Sciatic nerve (tissue), 2 donors: ENCODE data around the gene PSENEN. TPM values are rescaled to one million over a fixed set of nuclear protein-coding genes. Genes with fewer than 3 reads are reported as not detected.
"Not testable (repeated sequence)": the region's sequence is repeated elsewhere in the genome, so short reads cannot be mapped to it uniquely, and the experiment has no call there.

ENCODE experiments used
- ATAC-seq: fragments of 200-7000 bp; cut with Tn5 transposase; one replicate; pipeline ENCODE4 v1.9.1; 2020; ENCODE audit warnings: mild to moderate bottlenecking, moderate library complexity
- DNase-seq: peaks from one replicate; pipeline ENCODE4 v3.0.0-alpha.2; 2020; ENCODE audit warnings: low spot score
- intact Hi-C: fragments of 100-400 bp; cut with DNase I; formaldehyde crosslinking; loops from one replicate; pipeline ENCODE4 v1.14.2; 2022
- total RNA-seq: library from RNA; stranded (reverse); fragmentation: NEBNext Ultra II Directional; extraction: Animal tissue kit (Norgen Biotek cat#: 25700); gene quantifications from one replicate; pipeline ENCODE4 v1.2.1, GENCODE V29; 2021
- donor health status: DM: no; HTN: no; CAD: no.
- donor health status: DM: no; HTN: no; CAD: no.

Gene PSENEN
- total RNA-seq, 1 donor from 2014 or later, result 45.6 TPM

DNA sequence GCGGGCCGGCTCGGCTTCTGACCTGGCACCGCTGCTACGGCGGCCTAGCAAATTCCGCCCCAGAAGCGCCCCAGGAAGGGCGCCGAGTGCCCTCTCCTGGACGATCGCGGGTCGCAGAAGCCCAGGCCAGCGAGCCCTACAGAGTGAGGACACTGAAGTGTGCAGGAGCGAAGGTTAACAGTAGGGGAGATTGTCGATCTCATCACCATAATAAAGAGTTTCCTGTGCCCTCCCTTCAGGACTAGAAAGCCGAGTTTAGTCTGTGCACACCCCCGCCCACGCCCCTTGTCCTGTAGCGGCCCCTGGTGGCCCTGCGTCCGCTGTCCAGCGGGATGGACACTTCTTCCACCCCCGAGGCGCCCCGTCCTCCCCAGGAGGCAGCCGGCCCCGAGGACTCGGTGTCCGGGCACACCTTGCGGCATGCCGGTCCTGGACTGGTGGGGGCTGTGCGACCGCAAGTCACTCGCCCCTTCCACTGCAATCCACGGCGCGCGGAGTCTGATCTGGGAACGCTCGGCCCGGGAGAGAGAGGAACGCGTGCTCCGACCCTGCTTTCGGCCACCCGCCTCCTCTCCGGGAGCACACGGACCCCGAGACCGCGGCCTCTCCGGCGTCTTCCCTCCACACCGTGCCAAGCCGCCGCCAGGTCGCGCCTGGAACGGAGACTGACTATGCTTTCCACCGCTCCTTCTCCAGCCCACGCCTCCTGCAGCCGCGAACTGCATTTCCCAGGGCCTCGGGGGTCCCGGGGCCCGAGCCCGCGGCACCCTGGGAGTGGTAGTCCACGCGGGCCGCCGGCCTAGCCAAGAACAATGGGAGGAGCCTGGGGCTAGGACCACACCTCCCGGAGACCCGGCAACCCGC, 28.4 kb upstream of the PSENEN start:
- peak; percentile 95 for ATAC-seq
- intact Hi-C loops, result loop anchor here (5.0 to 10.0 kb wide), 2 partner anchors 170 to 572 kb away; partner anchors contain the start of genes FXYD7 and TMEM147
- peak; percentile 96 for DNase-seq

DNA sequence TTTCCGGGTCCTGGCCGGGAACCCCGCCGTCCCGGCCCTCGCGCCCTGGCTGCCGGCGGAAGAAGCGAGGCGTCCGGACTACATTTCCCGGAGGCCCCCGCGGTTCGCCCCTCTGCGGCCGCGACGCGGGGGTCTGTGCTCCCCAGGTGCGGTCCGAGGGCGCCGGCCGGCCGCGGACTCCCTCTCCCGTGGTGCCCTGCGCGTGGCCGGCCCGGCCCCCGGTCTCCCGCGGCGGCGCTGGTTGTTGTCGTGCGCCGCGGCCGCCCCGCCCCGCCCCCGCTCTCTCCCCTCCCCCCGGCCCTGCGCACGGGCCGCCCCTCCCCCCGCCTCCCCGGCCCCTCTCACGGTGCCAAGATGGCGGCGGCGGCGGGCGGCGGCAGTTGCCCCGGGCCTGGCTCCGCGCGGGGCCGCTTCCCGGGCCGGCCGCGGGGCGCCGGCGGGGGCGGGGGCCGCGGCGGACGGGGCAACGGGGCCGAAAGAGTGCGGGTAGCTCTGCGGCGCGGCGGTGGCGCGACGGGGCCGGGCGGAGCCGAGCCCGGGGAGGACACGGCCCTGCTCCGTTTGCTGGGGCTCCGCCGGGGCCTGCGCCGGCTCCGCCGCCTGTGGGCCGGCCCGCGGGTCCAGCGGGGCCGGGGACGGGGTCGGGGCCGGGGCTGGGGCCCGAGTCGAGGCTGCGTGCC, 27.6 kb upstream of the PSENEN start, which contains the start of gene KMT2B:
TSS of gene KMT2B (plus strand) at position 339 of the 680 bp plus-strand sequence. CDS start at position 355, 16 bp downstream.
- intact Hi-C loops, result loop anchor here (5.0 to 10.0 kb wide), 2 partner anchors 171 to 573 kb away; partner anchors contain the start of genes FXYD7 and TMEM147
- DNase-seq, result no peak

DNA sequence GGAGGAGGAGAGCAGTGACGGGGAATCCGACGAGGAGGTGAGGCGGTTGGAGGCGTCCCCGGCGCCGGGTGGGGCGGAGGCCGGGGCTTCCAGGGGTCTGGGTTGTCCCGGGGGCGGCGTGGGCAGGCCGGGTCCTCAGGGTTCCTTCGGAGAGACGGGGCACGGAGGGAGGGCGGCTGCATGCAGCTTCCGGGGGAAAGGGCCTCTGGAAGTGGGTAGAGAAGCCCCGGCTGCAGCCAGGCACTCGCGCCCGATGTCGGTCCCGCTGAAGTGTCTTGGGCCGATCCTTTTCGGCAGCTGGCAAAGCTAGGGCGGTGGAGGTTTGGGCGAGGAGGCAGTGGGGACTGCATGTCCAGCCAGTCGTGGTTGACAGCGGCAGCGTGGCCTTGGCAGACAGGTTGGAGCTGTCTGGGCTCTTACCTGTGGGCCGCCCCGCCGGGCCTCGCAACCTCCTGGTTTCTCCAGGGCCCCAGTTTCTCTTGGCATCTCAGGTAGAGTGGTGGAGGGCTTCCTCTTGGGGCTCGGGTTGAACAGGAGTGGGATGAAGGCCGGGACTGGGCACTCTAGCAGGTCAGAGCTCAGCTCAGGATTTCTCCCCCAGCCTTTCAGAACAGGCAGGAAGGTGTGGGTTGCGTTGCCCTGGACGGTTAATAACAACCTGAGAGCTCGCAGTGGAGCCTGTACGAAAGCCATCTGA, 27.0 kb upstream of the PSENEN start:
- peak; percentile 76 for DNase-seq
- intact Hi-C loops, result loop anchor here (5.0 to 10.0 kb wide), 2 partner anchors 171 to 574 kb away; partner anchors contain the start of genes FXYD7 and TMEM147

More for the DNA sequence above, 27.6 kb upstream of the PSENEN start, which contains the start of gene KMT2B:
- ATAC-seq, result peak; percentile 70

DNA sequence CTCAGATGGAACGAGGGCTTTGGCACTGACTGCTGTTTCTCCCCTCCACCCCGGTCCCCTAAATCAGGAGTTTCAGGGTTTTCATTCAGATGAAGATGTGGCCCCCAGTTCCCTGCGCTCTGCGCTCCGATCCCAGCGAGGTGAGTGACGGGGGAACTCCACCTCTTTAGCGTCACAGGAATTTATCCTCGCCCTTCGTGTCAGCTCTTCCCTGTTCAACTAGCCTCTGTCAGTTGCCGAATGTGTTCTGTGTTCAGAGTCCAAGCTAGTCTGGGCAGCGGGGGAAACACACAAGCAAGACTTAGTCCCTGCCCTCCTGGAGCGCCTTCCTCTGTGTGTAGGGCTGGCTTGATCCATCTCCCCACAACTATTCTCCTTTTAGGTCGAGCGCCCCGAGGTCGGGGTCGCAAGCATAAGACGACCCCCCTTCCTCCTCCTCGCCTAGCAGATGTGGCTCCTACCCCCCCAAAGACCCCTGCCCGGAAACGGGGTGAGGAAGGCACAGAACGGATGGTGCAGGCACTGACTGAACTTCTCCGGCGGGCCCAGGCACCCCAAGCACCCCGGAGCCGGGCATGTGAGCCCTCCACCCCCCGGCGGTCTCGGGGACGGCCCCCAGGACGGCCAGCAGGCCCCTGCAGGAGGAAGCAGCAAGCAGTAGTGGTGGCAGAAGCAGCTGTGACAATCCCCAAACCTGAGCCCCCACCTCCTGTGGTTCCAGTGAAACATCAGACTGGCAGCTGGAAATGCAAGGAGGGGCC, 25.9 kb upstream of the PSENEN start:
- intact Hi-C loops, result loop anchor here (5.0 to 10.0 kb wide), 2 partner anchors 172 to 575 kb away; partner anchors contain the start of genes FXYD7 and TMEM147
- ATAC-seq (no peak), DNase-seq (no peak)

More for the DNA sequence above, 27.0 kb upstream of the PSENEN start:
- ATAC-seq, result no peak

DNA sequence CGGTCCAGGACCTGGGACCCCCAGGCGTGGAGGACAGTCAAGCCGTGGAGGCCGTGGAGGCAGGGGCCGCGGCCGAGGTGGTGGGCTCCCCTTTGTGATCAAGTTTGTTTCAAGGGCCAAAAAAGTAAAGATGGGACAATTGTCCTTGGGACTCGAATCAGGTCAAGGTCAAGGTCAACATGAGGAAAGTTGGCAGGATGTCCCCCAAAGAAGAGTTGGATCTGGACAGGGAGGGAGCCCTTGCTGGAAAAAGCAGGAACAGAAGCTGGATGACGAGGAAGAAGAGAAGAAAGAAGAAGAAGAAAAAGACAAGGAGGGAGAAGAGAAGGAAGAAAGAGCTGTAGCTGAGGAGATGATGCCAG, 25.3 kb upstream of the PSENEN start:
- ATAC-seq (no peak), DNase-seq (no peak)
- intact Hi-C loops, result no loop called here

DNA sequence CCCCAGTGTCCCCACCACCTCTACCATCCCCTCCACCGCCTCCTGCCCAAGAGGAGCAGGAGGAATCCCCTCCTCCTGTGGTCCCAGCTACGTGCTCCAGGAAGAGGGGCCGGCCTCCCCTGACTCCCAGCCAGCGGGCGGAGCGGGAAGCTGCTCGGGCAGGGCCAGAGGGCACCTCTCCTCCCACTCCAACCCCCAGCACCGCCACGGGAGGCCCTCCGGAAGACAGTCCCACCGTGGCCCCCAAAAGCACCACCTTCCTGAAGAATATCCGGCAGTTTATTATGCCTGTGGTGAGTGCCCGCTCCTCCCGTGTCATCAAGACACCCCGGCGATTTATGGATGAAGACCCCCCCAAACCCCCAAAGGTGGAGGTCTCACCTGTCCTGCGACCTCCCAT, 24.8 kb upstream of the PSENEN start:
- intact Hi-C loops, result no loop called here
- no peak for ATAC-seq
- DNase-seq, result no peak

DNA sequence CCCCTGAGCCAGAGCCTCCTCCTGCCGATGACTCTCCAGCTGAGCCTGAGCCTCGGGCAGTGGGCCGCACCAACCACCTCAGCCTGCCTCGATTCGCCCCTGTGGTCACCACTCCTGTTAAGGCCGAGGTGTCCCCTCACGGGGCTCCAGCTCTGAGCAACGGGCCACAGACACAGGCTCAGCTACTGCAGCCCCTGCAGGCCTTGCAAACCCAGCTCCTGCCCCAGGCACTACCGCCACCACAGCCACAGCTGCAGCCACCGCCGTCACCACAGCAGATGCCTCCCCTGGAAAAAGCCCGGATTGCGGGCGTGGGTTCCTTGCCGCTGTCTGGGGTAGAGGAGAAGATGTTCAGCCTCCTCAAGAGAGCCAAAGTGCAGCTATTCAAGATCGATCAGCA, 24.1 kb upstream of the PSENEN start:
- intact Hi-C loops, result no loop called here
- DNase-seq (no peak), ATAC-seq (no peak)

DNA sequence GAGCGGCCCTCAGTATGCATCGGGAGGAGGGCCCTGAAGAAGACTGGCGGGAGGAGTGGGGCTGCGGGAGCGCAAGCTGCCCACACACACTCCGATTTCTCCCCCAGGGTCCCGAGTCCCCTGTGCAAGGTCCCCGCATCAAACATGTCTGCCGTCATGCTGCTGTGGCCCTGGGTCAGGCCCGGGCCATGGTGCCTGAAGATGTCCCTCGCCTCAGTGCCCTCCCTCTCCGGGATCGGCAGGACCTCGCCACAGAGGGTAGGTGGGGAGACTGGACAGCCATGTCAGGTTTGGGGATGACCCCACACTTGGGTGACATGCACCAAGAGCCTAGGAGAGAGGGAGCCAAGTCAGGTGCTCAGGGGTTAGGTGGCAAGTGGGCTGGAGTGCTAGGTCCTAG, 23.0 kb upstream of the PSENEN start:
- intact Hi-C loops, result no loop called here
- no peak for DNase-seq

DNA sequence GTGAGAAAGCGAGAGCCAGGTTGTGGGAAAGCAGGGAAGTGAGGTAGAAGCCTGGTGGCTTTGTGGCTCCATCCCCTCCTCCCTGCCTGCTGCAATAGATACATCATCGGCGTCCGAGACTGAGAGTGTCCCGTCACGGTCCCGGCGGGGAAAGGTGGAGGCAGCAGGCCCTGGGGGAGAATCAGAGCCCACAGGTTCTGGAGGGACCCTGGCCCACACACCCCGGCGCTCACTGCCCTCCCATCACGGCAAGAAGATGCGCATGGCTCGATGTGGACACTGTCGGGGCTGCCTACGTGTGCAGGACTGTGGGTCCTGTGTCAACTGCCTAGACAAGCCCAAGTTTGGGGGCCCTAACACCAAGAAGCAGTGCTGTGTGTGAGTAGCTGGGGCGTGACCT, 22.6 kb upstream of the PSENEN start:
- DNase-seq (no peak), ATAC-seq (no peak)
- intact Hi-C loops, result loop anchor here (1.0 kb wide), 1 partner anchor 47 kb away; no protein-coding TSS in a partner anchor

More for the DNA sequence above, 23.0 kb upstream of the PSENEN start:
- no peak for ATAC-seq

DNA sequence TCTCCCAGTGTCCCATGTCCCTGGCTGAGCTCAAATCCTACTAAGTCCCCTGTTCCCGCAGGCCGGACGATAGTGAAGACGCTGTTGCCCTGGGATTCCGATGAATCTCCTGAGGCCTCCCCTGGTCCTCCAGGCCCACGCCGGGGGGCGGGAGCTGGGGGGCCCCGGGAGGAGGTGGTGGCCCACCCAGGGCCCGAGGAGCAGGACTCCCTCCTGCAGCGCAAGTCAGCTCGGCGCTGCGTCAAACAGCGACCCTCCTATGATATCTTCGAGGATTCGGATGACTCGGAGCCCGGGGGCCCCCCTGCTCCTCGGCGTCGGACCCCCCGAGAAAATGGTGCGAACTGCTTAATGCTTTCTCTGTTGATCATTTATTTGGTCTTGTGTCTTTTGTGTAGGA, 21.8 kb upstream of the PSENEN start:
- ATAC-seq (no peak), DNase-seq (no peak)
- intact Hi-C loops, result loop anchor here (1.0 kb wide), 1 partner anchor 47 kb away; no protein-coding TSS in a partner anchor

DNA sequence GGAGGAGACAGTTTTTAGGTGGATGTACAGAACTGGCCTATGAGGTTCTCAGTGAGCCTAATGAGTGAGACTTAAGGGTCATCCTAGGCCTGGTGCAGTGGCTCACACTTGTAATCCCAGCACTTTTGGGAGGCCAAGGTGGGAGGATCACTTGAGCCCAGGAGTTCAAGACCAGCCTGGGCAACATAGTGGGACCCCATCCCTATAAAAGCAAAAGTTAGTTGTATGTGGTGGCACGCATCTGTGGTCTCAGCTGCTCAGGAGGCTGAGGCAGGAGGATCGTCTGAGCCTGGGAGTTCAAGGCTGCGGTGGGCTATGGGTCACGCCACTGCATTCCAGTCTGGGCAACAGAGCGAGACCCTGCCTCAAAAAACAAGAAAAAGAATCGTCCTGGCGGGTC, 21.3 kb upstream of the PSENEN start:
- ATAC-seq, DNase-seq, intact Hi-C loops: not testable (repeated sequence)

DNA sequence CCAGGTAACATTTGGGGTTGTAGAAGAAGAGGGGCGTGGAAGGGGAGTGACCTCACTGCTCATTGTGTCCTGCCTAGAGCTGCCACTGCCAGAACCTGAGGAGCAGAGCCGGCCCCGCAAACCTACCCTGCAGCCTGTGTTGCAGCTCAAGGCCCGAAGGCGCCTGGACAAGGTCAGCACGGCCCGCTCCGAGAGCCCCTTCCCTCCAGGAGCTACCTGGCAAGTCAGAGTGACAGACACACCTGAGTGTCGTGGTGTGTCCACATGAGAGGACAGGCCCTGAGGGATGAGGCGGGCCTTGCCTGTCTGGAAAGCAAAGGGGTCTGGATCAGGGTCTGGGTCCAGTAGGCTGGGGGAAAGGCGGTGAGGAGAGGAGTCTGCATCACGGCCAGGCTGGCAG, 20.9 kb upstream of the PSENEN start:
- ATAC-seq, result no peak
- intact Hi-C loops, result no loop called here

DNA sequence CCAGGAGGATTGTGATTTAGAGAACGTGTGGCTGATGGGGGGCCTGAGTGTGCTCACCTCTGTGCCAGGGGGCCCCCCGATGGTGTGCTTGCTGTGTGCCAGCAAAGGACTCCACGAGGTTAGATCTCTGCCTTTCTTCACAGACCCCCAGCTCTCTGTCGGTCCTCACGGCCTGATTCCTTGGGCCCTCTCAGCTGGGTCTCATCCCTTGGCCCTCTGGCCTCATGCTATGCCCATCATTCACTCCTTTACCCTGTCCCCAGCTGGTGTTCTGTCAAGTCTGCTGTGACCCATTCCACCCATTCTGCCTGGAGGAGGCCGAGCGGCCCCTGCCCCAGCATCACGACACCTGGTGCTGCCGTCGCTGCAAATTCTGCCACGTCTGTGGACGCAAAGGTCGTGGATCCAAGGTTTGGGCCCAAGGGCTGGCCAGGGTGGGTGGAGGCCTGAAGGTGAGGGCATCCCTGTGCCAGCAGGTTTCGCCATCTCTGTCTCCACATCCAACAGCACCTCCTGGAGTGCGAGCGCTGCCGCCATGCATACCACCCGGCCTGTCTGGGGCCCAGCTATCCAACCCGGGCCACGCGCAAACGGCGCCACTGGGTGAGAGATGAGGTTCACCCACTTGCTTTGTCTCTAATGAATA, 20.1 kb upstream of the PSENEN start:
- ATAC-seq (no peak), DNase-seq (no peak)
- intact Hi-C loops, result no loop called here

More for the DNA sequence above, 20.9 kb upstream of the PSENEN start:
- DNase-seq, result no peak

DNA sequence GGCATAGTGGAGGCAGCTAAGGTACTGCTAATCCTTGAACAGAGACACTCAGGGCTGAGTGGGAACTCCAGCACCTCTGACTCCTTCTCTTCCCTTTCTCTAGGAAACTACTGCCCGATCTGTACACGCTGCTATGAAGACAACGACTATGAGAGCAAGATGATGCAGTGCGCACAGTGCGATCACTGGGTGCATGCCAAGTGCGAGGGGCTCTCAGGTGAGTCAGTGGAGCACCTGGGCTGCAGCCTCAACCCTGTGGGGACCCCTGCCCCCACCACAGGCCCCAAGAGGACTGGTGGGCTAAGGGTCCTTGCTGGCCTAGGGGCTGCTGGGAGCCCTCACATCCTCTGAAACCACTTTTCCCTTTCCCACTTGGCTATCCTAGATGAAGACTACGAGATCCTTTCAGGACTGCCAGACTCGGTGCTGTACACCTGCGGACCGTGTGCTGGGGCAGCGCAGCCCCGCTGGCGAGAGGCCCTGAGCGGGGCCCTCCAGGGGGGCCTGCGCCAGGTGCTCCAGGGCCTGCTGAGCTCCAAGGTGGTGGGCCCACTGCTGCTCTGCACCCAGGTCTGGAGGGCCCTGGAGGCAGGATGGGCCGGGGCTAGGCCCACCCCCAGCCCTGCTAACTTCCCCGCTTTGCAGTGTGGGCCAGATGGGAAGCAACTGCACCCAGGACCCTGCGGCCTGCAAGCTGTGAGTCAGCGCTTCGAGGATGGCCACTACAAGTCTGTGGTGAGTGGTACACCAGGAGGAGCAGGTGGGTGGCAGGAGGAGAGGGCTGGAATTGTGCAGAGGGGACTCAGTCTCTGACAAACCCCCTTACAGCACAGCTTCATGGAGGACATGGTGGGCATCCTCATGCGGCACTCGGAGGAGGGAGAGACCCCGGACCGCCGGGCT, 18.1 kb upstream of the PSENEN start:
- intact Hi-C loops, result no loop called here
- DNase-seq (no peak), ATAC-seq (no peak)

DNA sequence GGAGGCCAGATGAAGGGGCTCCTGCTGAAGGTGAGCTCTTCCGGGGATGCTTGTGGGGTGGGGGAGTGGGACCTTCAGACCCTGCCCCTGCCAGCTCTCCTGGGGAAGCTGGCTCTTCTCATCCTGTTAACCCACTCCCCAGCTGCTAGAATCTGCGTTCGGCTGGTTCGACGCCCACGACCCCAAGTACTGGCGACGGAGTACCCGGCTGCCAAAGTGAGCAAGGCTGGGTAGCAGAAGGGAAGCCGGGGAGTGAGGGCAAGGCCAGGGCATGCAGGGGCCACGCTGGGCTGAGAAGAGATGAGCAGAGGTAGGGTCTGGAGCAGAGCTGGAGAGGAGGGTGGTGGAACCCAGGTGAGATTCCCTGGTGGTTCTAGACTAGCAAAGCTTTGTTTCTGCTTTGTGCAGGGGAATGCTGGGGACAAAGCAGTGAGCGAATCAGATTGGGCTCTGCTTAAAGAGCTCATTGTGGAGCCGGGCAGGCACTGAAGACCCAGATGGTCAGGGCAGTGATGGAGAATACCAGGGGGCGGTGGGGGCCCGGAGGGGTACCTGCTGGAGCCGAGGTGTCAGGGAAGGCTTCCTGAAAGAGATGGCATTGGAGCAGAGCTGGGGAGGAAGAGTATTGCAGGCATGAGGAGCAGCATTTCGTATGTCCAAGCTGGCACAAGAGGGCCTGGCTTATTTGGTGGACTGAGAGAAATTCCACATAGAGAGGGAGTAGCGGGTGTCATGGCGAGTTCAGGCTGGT, 17.3 kb upstream of the PSENEN start:
- intact Hi-C loops, result no loop called here
- no peak for ATAC-seq

DNA sequence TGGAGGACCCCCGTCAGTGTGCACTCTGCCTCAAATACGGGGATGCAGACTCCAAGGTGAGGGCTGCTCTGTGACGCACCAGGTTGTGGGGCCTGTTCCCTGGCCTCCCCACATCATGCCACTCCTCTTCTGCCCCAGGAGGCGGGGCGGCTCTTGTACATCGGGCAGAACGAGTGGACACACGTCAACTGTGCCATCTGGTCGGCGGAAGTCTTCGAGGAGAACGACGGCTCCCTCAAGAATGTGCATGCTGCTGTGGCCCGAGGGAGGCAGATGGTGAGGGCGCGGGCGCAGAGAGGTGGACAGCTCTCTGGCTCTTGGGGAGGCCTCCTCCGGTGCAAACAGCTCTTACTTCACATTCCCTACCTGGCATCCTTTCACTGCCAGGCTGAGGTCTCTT, 16.4 kb upstream of the PSENEN start:
- DNase-seq, result no peak
- no peak for ATAC-seq
- intact Hi-C loops, result no loop called here

More for the DNA sequence above, 17.3 kb upstream of the PSENEN start:
- no peak for DNase-seq
